ENCODE data around the gene MYL6.

GRCh38 chr12:56121204-56121870 is 36.8 kb upstream of the MYL6 start:
- no peak for TF ChIP-seq EP300 (IDR thresholded peaks at IDR 0.05)
- TF ChIP-seq CTCF (IDR thresholded peaks at IDR 0.05): no peak
- TF ChIP-seq POLR2A (IDR thresholded peaks at IDR 0.05): no peak
- TF ChIP-seq POLR2AphosphoS5 (IDR thresholded peaks at IDR 0.05): no peak

All from stomach (tissue), 4 donors.